Left ventricle myocardium inferior (tissue), 1 donor: ENCODE results near the gene HIP1R. TPM values are rescaled to one million over a fixed set of nuclear protein-coding genes. Genes with fewer than 3 reads are reported as not detected.

ENCODE experiments used
- DNase-seq: peaks from one replicate; pipeline ENCODE4 v3.0.0-alpha.2; 2020
- H3K27ac ChIP-seq: fragments of 200-600 bp; replicated peaks from 2 replicates; pipeline ENCODE4 v1.8.0; 2021
- H3K27me3 ChIP-seq: fragments of 200-600 bp; 2 replicates; pipeline ENCODE4 v1.8.0; 2021; ENCODE audit warnings: low read depth
- H3K36me3 ChIP-seq: fragments of 200-600 bp; 2 replicates; pipeline ENCODE4 v1.8.0; 2021
- H3K4me1 ChIP-seq: fragments of 200-600 bp; 2 replicates; pipeline ENCODE4 v1.8.0; 2021
- H3K4me3 ChIP-seq: fragments of 200-600 bp; 2 replicates; pipeline ENCODE4 v1.8.0; 2021; ENCODE audit warnings: mild to moderate bottlenecking, moderate library complexity
- H3K9me3 ChIP-seq: fragments of 200-600 bp; replicated peaks from 2 replicates; pipeline ENCODE4 v1.8.0; 2021
- CTCF ChIP-seq: fragments of 200-600 bp; IDR thresholded peaks from 2 replicates; pipeline ENCODE4 v1.8.0; 2021; ENCODE audit warnings: antibody characterized with exemption, mild to moderate bottlenecking, borderline replicate concordance
- intact Hi-C: fragments of 100-400 bp; cut with micrococcal nuclease; formaldehyde crosslinking; loops from one replicate; pipeline ENCODE4 v1.11.0; 2022
- total RNA-seq: library from RNA; stranded (reverse); fragmentation: NEBNext Ultra II Directional; extraction: Animal tissue kit (Norgen Biotek cat#: 25700); gene quantifications from one replicate; pipeline ENCODE4 v1.2.1, GENCODE V29; 2021
- donor health status: DM: no; HTN: yes; CAD: no; lungs with severe emphysema.

HIP1R gene
- total RNA-seq, 1 donor from 2014 or later = 11.2 TPM

- intact Hi-C loops = no loop called here
- no peaks in the 10 kb centered on the region for H3K27me3 ChIP-seq
- TF ChIP-seq CTCF = no peak
- peak overlapping the region; percentile 8 for H3K27ac ChIP-seq
- H3K36me3 ChIP-seq = no peaks in the 10 kb centered on the region
- DNase-seq = no peak
- peaks cover 75% of the 10 kb centered on the region for H3K4me1 ChIP-seq
- H3K9me3 ChIP-seq = no peaks in the 10 kb centered on the region
- H3K4me3 ChIP-seq = no peak overlapping the region
These were observed 9.2 kb downstream of the HIP1R start for GRCh38 chr12:122844366-122844971.

- TF ChIP-seq CTCF = no peak
- H3K4me1 ChIP-seq = peaks cover 79% of the 10 kb centered on the region
- no peaks in the 10 kb centered on the region for H3K9me3 ChIP-seq
- H3K4me3 ChIP-seq = no peak overlapping the region
- no peaks in the 10 kb centered on the region for H3K36me3 ChIP-seq
- no peaks in the 10 kb centered on the region for H3K27me3 ChIP-seq
- H3K27ac ChIP-seq = peak overlapping the region; percentile 8
- intact Hi-C loops = no loop called here
- no peak for DNase-seq
These were observed 10.0 kb downstream of the HIP1R start for GRCh38 chr12:122845041-122845864.

GRCh38 chr12:122845865-122846621, 10.8 kb downstream of the HIP1R start:
- Histone ChIP-seq H3K27ac (no peak overlapping the region), H3K4me3 (no peak overlapping the region), H3K36me3 (no peaks in the 10 kb centered on the region), H3K4me1 (peaks cover 75% of the 10 kb centered on the region), H3K9me3 (no peaks in the 10 kb centered on the region), H3K27me3 (no peaks in the 10 kb centered on the region)
- DNase-seq = no peak
- intact Hi-C loops = no loop called here
- TF ChIP-seq CTCF = no peak

- Histone ChIP-seq H3K36me3 (no peaks in the 10 kb centered on the region), H3K4me1 (peaks cover 75% of the 10 kb centered on the region), H3K9me3 (no peaks in the 10 kb centered on the region), H3K27me3 (no peaks in the 10 kb centered on the region), H3K4me3 (no peak overlapping the region), H3K27ac (no peak overlapping the region)
- intact Hi-C loops = no loop called here
- no peak for DNase-seq
- TF ChIP-seq CTCF = no peak
These were observed 11.6 kb downstream of the HIP1R start for GRCh38 chr12:122846622-122847515.

GRCh38 chr12:122847516-122847836, 12.2 kb downstream of the HIP1R start:
- Histone ChIP-seq H3K4me3 (no peak overlapping the region), H3K4me1 (peaks cover 76% of the 10 kb centered on the region), H3K9me3 (no peaks in the 10 kb centered on the region), H3K36me3 (no peaks in the 10 kb centered on the region), H3K27ac (no peak overlapping the region), H3K27me3 (no peaks in the 10 kb centered on the region)
- TF ChIP-seq CTCF = no peak
- no peak for DNase-seq
- intact Hi-C loops = no loop called here
